ENCODE data around the gene VPS52.

The VPS52 gene
- total RNA-seq = 48.6 to 72.2 (median 56.7) reads per million in 3 donors

- peaks cover 34% of the 10 kb centered on the region for H3K4me1 ChIP-seq (ENCODE audit: control insufficient read depth, insufficient read depth, low read length, poor library complexity, severe bottlenecking)
- no peaks in the 10 kb centered on the region for H3K27me3 ChIP-seq (replicated peaks; ENCODE audit: control insufficient read depth, insufficient read depth, low read length, poor library complexity, severe bottlenecking)
- peak within 1 kb of the TSS; percentile 93 for H3K27ac ChIP-seq (ENCODE audit: insufficient read depth, low read length, poor library complexity, severe bottlenecking)
- H3K9me3 ChIP-seq (ENCODE audit: control insufficient read depth, low read length) = no peaks in the 10 kb centered on the region
- peak; percentile 85 to 92 (median 89) for DNase-seq
- H3K4me3 ChIP-seq (ENCODE audit: insufficient read depth, low read depth, low read length, poor library complexity, severe bottlenecking) = peak within 1 kb of the TSS; percentile 79
- H3K36me3 ChIP-seq (ENCODE audit: control insufficient read depth, insufficient read depth, low read length) = peaks cover 40% of the 10 kb centered on the region
Observed at GRCh38 chr6:33271468-33272274, at the start of gene VPS52, which contains the start of gene RPS18. TSS of gene VPS52 (minus strand) at chr6:33271876. CDS start at chr6:33271675, 201 bp downstream. TSS of gene RPS18 (plus strand) at chr6:33272075. CDS start at chr6:33272120, 45 bp downstream.

DNA sequence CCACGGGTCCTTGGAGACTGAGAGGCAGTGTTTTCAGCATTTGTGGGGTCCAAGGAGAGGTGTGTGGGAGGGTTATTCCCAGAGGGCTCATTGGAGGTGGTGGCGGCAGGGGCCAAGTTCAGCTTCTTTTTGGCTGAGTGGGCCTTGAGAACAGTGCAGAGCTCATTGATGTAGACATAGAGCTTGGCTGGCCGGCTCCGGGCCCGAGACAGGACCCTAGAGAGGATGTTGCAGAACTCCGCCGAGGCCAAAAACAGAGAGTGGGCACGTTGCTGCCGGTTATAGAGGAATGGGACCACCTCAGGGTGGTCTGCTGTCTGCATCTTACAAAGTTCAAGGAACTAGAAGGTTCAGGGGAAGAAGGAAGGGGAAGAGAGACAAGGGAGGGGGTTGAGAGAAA, 49.6 kb upstream of the VPS52 start:
- Histone ChIP-seq H3K36me3 (ENCODE audit: control insufficient read depth, insufficient read depth, low read length) (peaks cover 27% of the 10 kb centered on the region), H3K4me3 (ENCODE audit: insufficient read depth, low read depth, low read length, poor library complexity, severe bottlenecking) (no peak overlapping the region)

DNA sequence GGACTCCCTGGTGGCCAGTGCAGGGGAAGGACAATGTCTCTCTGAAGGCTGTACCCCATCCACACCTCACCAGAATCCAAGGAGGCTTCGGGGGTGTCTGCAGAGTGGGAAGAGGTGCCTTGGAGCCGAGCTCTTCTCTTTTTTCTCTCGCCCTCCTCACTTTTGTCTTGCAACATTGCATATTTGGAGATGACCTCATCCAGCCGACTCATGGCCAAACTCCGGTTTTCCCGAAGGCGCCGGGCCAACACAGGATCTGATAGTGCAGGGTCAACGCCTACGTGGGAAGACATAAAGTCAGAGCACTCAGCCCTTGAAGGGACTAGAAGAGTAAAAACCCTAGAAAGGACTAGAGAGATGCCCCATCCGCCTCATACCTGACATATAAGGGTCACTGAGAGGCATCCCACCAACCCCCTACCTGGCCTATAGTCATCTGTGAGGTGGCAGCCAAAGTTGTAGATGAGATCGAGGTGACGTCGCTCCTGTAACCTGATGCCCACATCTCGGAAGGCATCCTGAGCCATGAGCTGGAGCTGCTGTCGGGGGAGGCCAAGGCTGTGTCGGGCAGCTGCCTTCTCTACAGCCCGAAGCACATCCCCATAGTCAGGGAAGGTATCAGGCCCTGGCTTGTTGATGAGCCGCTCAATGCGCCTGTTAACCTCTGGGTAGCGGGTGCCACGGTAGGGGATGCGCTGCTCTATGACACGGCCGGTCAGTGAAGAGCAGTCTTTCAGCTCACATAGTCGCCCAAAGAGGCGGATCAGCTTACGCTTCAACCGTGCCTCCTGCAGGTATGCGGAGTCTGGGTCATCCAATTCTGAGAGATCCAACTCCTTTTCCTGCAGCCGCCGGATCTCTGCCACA, 48.9 kb upstream of the VPS52 start:
- no peaks in the 10 kb centered on the region for H3K9me3 ChIP-seq (ENCODE audit: control insufficient read depth, low read length)
- peak overlapping the region; percentile 84 for H3K27ac ChIP-seq (ENCODE audit: insufficient read depth, low read length, poor library complexity, severe bottlenecking)
- H3K4me3 ChIP-seq (ENCODE audit: insufficient read depth, low read depth, low read length, poor library complexity, severe bottlenecking) = no peak overlapping the region
- H3K36me3 ChIP-seq (ENCODE audit: control insufficient read depth, insufficient read depth, low read length) = peaks cover 27% of the 10 kb centered on the region
- H3K4me1 ChIP-seq (ENCODE audit: control insufficient read depth, insufficient read depth, low read length, poor library complexity, severe bottlenecking) = peaks cover 41% of the 10 kb centered on the region
- H3K27me3 ChIP-seq (replicated peaks; ENCODE audit: control insufficient read depth, insufficient read depth, low read length, poor library complexity, severe bottlenecking) = no peaks in the 10 kb centered on the region
- DNase-seq = no peak

More for the DNA sequence above, 49.6 kb upstream of the VPS52 start:
- no peak for DNase-seq
- H3K9me3 ChIP-seq (ENCODE audit: control insufficient read depth, low read length) = no peaks in the 10 kb centered on the region
- H3K27me3 ChIP-seq (replicated peaks; ENCODE audit: control insufficient read depth, insufficient read depth, low read length, poor library complexity, severe bottlenecking) = no peaks in the 10 kb centered on the region
- H3K27ac ChIP-seq (ENCODE audit: insufficient read depth, low read length, poor library complexity, severe bottlenecking) = peak overlapping the region; percentile 84
- H3K4me1 ChIP-seq (ENCODE audit: control insufficient read depth, insufficient read depth, low read length, poor library complexity, severe bottlenecking) = peaks cover 41% of the 10 kb centered on the region

DNA sequence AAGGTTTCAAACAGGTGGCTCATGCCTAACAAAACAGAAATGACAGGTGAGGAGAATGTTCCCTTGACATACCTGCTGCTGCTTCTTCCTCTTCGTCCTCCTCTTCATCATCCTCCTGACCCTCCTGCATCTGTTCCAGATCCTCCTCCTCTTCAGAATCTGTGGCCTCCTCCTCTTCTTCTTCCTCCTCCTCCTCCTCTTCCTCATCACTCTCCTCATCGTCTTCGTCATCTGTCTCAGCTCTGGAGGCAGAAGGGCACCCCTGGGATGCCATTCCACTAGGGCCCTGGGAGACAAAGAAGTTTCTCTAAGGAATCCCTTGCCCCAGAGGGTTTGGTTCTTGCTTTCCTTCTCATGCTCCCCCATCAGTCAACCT, 48.3 kb upstream of the VPS52 start:
- Histone ChIP-seq H3K4me3 (ENCODE audit: insufficient read depth, low read depth, low read length, poor library complexity, severe bottlenecking) (no peak overlapping the region), H3K4me1 (ENCODE audit: control insufficient read depth, insufficient read depth, low read length, poor library complexity, severe bottlenecking) (peaks cover 47% of the 10 kb centered on the region), H3K9me3 (ENCODE audit: control insufficient read depth, low read length) (no peaks in the 10 kb centered on the region), H3K36me3 (ENCODE audit: control insufficient read depth, insufficient read depth, low read length) (peaks cover 27% of the 10 kb centered on the region), H3K27me3 (replicated peaks; ENCODE audit: control insufficient read depth, insufficient read depth, low read length, poor library complexity, severe bottlenecking) (no peaks in the 10 kb centered on the region), H3K27ac (ENCODE audit: insufficient read depth, low read length, poor library complexity, severe bottlenecking) (peak overlapping the region; percentile 14)
- DNase-seq = no peak

DNA sequence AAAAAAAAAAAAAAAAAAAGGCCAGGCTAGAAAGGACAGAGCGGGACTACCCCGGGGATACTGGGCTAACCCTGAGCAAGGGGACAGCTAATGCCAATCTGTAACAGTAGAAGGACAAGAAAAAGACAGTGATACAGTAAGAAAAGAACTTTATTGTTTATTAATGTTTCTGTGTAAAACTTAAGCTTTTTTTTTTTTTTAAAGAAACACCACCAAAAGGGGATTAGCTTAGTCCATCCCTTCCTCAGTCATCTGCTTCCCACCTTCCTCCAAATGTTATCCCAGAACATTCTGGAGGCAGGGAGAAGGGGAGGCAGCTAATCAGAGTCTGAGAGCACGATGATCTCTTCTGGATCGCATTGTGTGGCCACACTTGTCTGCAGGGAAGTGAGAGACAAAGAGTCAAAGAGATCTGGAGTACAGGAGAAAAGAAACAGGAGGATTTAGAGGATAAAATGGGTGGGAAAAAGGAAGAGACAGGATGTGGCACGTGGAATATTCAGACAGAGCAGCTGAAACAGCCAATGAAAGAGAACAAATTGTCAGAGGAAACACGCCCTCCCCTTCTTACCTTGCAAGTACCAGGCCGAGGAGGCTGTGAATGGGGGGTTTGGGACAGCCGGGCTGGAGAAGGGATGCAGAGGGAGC, 46.9 kb upstream of the VPS52 start:
- no peaks in the 10 kb centered on the region for H3K9me3 ChIP-seq (ENCODE audit: control insufficient read depth, low read length)
- peaks cover 27% of the 10 kb centered on the region for H3K36me3 ChIP-seq (ENCODE audit: control insufficient read depth, insufficient read depth, low read length)
- no peaks in the 10 kb centered on the region for H3K27me3 ChIP-seq (replicated peaks; ENCODE audit: control insufficient read depth, insufficient read depth, low read length, poor library complexity, severe bottlenecking)
- peak overlapping the region; percentile 78 for H3K27ac ChIP-seq (ENCODE audit: insufficient read depth, low read length, poor library complexity, severe bottlenecking)
- no peak for DNase-seq
- peaks cover 49% of the 10 kb centered on the region for H3K4me1 ChIP-seq (ENCODE audit: control insufficient read depth, insufficient read depth, low read length, poor library complexity, severe bottlenecking)
- peak overlapping the region; percentile 75 for H3K4me3 ChIP-seq (ENCODE audit: insufficient read depth, low read depth, low read length, poor library complexity, severe bottlenecking)

- peak within 1 kb of the TSS; percentile 75 for H3K4me3 ChIP-seq (ENCODE audit: insufficient read depth, low read depth, low read length, poor library complexity, severe bottlenecking)
- no peaks in the 10 kb centered on the region for H3K9me3 ChIP-seq (ENCODE audit: control insufficient read depth, low read length)
- peaks cover 27% of the 10 kb centered on the region for H3K36me3 ChIP-seq (ENCODE audit: control insufficient read depth, insufficient read depth, low read length)
- peaks cover 46% of the 10 kb centered on the region for H3K4me1 ChIP-seq (ENCODE audit: control insufficient read depth, insufficient read depth, low read length, poor library complexity, severe bottlenecking)
- peak within 1 kb of the TSS; percentile 78 for H3K27ac ChIP-seq (ENCODE audit: insufficient read depth, low read length, poor library complexity, severe bottlenecking)
- DNase-seq = peak; percentile 93 to 97 (median 93)
- no peaks in the 10 kb centered on the region for H3K27me3 ChIP-seq (replicated peaks; ENCODE audit: control insufficient read depth, insufficient read depth, low read length, poor library complexity, severe bottlenecking)
Observed at GRCh38 chr6:33317669-33318425, 46.2 kb upstream of the VPS52 start, which contains the start of gene ZBTB22. TSS of gene ZBTB22 (minus strand) at chr6:33317744. CDS start at chr6:33316916, 828 bp downstream.

- Histone ChIP-seq H3K4me1 (ENCODE audit: control insufficient read depth, insufficient read depth, low read length, poor library complexity, severe bottlenecking) (peaks cover 48% of the 10 kb centered on the region), H3K4me3 (ENCODE audit: insufficient read depth, low read depth, low read length, poor library complexity, severe bottlenecking) (peak overlapping the region; percentile 75), H3K9me3 (ENCODE audit: control insufficient read depth, low read length) (no peaks in the 10 kb centered on the region), H3K27me3 (replicated peaks; ENCODE audit: control insufficient read depth, insufficient read depth, low read length, poor library complexity, severe bottlenecking) (no peaks in the 10 kb centered on the region), H3K27ac (ENCODE audit: insufficient read depth, low read length, poor library complexity, severe bottlenecking) (peak overlapping the region; percentile 78), H3K36me3 (ENCODE audit: control insufficient read depth, insufficient read depth, low read length) (peaks cover 27% of the 10 kb centered on the region)
- no peak for DNase-seq
Observed at GRCh38 chr6:33317419-33317668, 45.7 kb upstream of the VPS52 start.

- Histone ChIP-seq H3K27me3 (replicated peaks; ENCODE audit: control insufficient read depth, insufficient read depth, low read length, poor library complexity, severe bottlenecking) (no peaks in the 10 kb centered on the region), H3K9me3 (ENCODE audit: control insufficient read depth, low read length) (no peaks in the 10 kb centered on the region), H3K36me3 (ENCODE audit: control insufficient read depth, insufficient read depth, low read length) (peaks cover 27% of the 10 kb centered on the region), H3K4me3 (ENCODE audit: insufficient read depth, low read depth, low read length, poor library complexity, severe bottlenecking) (peak overlapping the region; percentile 31), H3K27ac (ENCODE audit: insufficient read depth, low read length, poor library complexity, severe bottlenecking) (peak overlapping the region; percentile 78), H3K4me1 (ENCODE audit: control insufficient read depth, insufficient read depth, low read length, poor library complexity, severe bottlenecking) (peaks cover 51% of the 10 kb centered on the region)
- no peak for DNase-seq
Observed at GRCh38 chr6:33316603-33317418, 45.1 kb upstream of the VPS52 start.

Data from effector memory CD4-positive, alpha-beta T cell (primary cell).